Peyer's patch (tissue), 4 donors: ENCODE measurements around the gene VAV3.

Experiments
- CTCF ChIP-seq, 6 experiments: fragments of 450-650 bp in 4 of 6; fragments of 200-600 bp in 2 of 6; sonication (generic) in 1 of 6; IDR thresholded peaks; one replicate each; pipeline ENCODE4 v1.5.1; 2017 to 2019; ENCODE audit warnings: antibody characterized with exemption in 6 of 6, mild to moderate bottlenecking in 3 of 6, moderate library complexity in 1 of 6
- POLR2A ChIP-seq, 2 donors: fragments of 450-650 bp; IDR thresholded peaks; one replicate each; pipeline ENCODE4 v1.5.1; 2017; ENCODE audit warnings: antibody characterized with exemption in 2 of 2, mild to moderate bottlenecking in 2 of 2, moderate library complexity in 2 of 2

- TF ChIP-seq CTCF (IDR thresholded peaks at IDR 0.05) (no peak), POLR2A (IDR thresholded peaks at IDR 0.05) (no peak)
These were observed 173.6 kb downstream of the VAV3 start for GRCh38 chr1:107791348-107791747.
